A549 (cell line): ENCODE measurements around the gene AP5S1. TPM values are rescaled to one million over a fixed set of nuclear protein-coding genes. Genes with fewer than 3 reads are reported as not detected.

ENCODE experiments used
- ATAC-seq, 2 experiments: fragments of 200-7000 bp in 1 of 2; fragments of >200 bp in 1 of 2; cut with Nextera tagmentation in 1 of 2; cut with Tn5 transposase in 1 of 2; 3 replicates each; pipeline versions ENCODE4 v1.8.0 to v1.9.1; 2018 to 2020; ENCODE audit warnings: mild to moderate bottlenecking in 1 of 2, moderate library complexity in 1 of 2
- CTCF ChIA-PET: fragments of 300-600 bp; sonication (Branson Sonifier 250); formaldehyde crosslinking; extraction: SDS; loops from one replicate; lab custom pipeline; 2021; ENCODE audit warnings: antibody characterized with exemption, inconsistent platforms; lab: Yijun Ruan, JAX
- POLR2A ChIA-PET: fragments of 350-600 bp; formaldehyde crosslinking; extraction: SDS; loops from one replicate; lab custom pipeline; 2021; ENCODE audit warnings: antibody characterized with exemption, inconsistent platforms; lab: Yijun Ruan, JAX
- DNase-seq, 2 experiments: peaks; one replicate each; pipeline versions ENCODE4 v3.0.0 to v3.0.0-alpha.2; 2011 to 2016; ENCODE audit warnings: low read depth in 1 of 2, low spot score in 1 of 2
- FAIRE-seq: peaks from 2 replicates; lab custom pipeline; 2011; peaks lifted over from hg19 to GRCh38; lab: Jason Lieb, UNC
- H3K27ac ChIP-seq, 2 experiments: fragments of >200 bp; sonication (Bioruptor Twin); formaldehyde crosslinking; 3 replicates each; pipeline ENCODE4 v1.5.1; 2016 to 2017
- H3K4me1 ChIP-seq: fragments of >200 bp; sonication (Bioruptor Twin); formaldehyde crosslinking; 3 replicates; pipeline ENCODE4 v1.6.1; 2016
- H3K4me2 ChIP-seq: fragments of >200 bp; sonication (Bioruptor Twin); formaldehyde crosslinking; 3 replicates; pipeline ENCODE4 v1.6.1; 2016
- H3K4me3 ChIP-seq: fragments of >200 bp; sonication (Bioruptor Twin); formaldehyde crosslinking; 3 replicates; pipeline ENCODE4 v1.5.1; 2016
- H3K9me3 ChIP-seq: fragments of >200 bp; sonication (Bioruptor Twin); formaldehyde crosslinking; 3 replicates; pipeline ENCODE4 v1.6.1; 2016
- CBX2 ChIP-seq: fragments of 200-600 bp; sonication (generic); IDR thresholded peaks from 2 replicates; pipeline ENCODE4 v1.6.1; 2016; ENCODE audit warnings: low read depth, mild to moderate bottlenecking, borderline replicate concordance
- CBX8 ChIP-seq: fragments of 200-600 bp; sonication (generic); IDR thresholded peaks from 2 replicates; pipeline ENCODE4 v1.6.1; 2016
- CHD4 ChIP-seq: fragments of 200-600 bp; sonication (generic); IDR thresholded peaks from 2 replicates; pipeline ENCODE4 v1.6.1; 2016; ENCODE audit warnings: antibody characterized with exemption, mild to moderate bottlenecking, borderline replicate concordance
- EHMT2 ChIP-seq: fragments of 200-600 bp; sonication (generic); IDR thresholded peaks from 2 replicates; pipeline ENCODE4 v1.6.1; 2016; ENCODE audit warnings: antibody characterized with exemption, low read depth, mild to moderate bottlenecking, moderate library complexity
- FOSL2 ChIP-seq, 2 experiments: fragments of 450-650 bp in 1 of 2; fragments of >200 bp in 1 of 2; sonication (Bioruptor Twin) in 1 of 2; formaldehyde crosslinking; IDR thresholded peaks; 2 replicates each; pipeline versions ENCODE4 v1.5.0 to v1.6.1; 2016 to 2020; ENCODE audit warnings: mild to moderate bottlenecking in 1 of 2, moderate library complexity in 1 of 2
- FOXS1 ChIP-seq: fragments of 250-450 bp; sonication (Bioruptor Pico); IDR thresholded peaks from 2 replicates; pipeline ENCODE4 v1.5.0; 2020; ENCODE audit warnings: mild to moderate bottlenecking, moderate library complexity
- GATA3 ChIP-seq: IDR thresholded peaks from 2 replicates; pipeline ENCODE4 v1.6.1; 2012; ENCODE audit warnings: borderline replicate concordance
- HOXB13 ChIP-seq: fragments of 250-450 bp; sonication (Bioruptor Pico); IDR thresholded peaks from 2 replicates; pipeline ENCODE4 v1.5.0; 2020; ENCODE audit warnings: low read depth, mild to moderate bottlenecking, moderate library complexity
- JUN ChIP-seq, 2 experiments: fragments of >200 bp; sonication (Bioruptor Twin); formaldehyde crosslinking; IDR thresholded peaks; 2 replicates in 1 of 2; 3 replicates in 1 of 2; pipeline ENCODE4 v1.6.1; 2016 to 2017
- JUNB ChIP-seq: fragments of >200 bp; sonication (Bioruptor Twin); formaldehyde crosslinking; IDR thresholded peaks from 2 replicates; pipeline ENCODE4 v1.6.1; 2016
- KDM5A ChIP-seq: fragments of 200-600 bp; sonication (generic); IDR thresholded peaks from 2 replicates; pipeline ENCODE4 v1.6.1; 2016; ENCODE audit warnings: antibody characterized with exemption, mild to moderate bottlenecking
- MAFK ChIP-seq: fragments of 450-650 bp; IDR thresholded peaks from 2 replicates; pipeline ENCODE4 v1.6.1; 2014; ENCODE audit not compliant: partially characterized antibody
- RAD21 ChIP-seq, 2 experiments: fragments of >200 bp in 1 of 2; sonication (Bioruptor Twin) in 1 of 2; formaldehyde crosslinking in 1 of 2; IDR thresholded peaks in 1 of 2; conservative IDR thresholded peaks in 1 of 2; 2 replicates in 1 of 2; 3 replicates in 1 of 2; pipeline ENCODE4 v1.6.1; 2012 to 2018; ENCODE audit warnings: inconsistent platforms in 1 of 2
- RFX5 ChIP-seq: fragments of 450-650 bp; IDR thresholded peaks from 2 replicates; pipeline ENCODE4 v1.7.1; 2014; ENCODE audit warnings: antibody characterized with exemption, mild to moderate bottlenecking, moderate library complexity
- RNF2 ChIP-seq: fragments of 200-600 bp; sonication (generic); IDR thresholded peaks from 2 replicates; pipeline ENCODE4 v1.6.1; 2016; ENCODE audit warnings: low read depth, mild to moderate bottlenecking, antibody characterized with exemption, moderate library complexity, borderline replicate concordance
- TFCP2L1 ChIP-seq: fragments of 250-450 bp; sonication (Bioruptor Pico); IDR thresholded peaks from 2 replicates; pipeline ENCODE4 v1.5.0; 2021; ENCODE audit warnings: mild to moderate bottlenecking
- ZFP36 ChIP-seq: fragments of 450-650 bp; IDR thresholded peaks from 2 replicates; pipeline ENCODE4 v1.6.1; 2014; ENCODE audit warnings: borderline replicate concordance; ENCODE audit not compliant: partially characterized antibody
- ZSCAN20 ChIP-seq: fragments of 250-450 bp; sonication (Bioruptor Pico); IDR thresholded peaks from 2 replicates; pipeline ENCODE4 v1.8.0; 2022; ENCODE audit warnings: mild to moderate bottlenecking, moderate library complexity
- WGBS: methylation state at CpG from one replicate; pipeline ENCODE4 v1.1.6; 2017; ENCODE audit errors: missing lambda C conversion rate; 5-methylcytosine and 5-hydroxymethylcytosine counted together
- polyA plus RNA-seq, 4 experiments: library from polyadenylated mRNA; depleted of rRNA in 3 of 4; stranded (reverse); fragments of >200 nt; fragmentation: RNase III in 1 of 4; extraction: RNeasy Plus Mini Kit Qiagen cat#74134 plus additional on column Dnase treatment in 1 of 4; gene quantifications; 2 replicates in 3 of 4; 3 replicates in 1 of 4; pipeline ENCODE4 v1.2.3, GENCODE V29; 2011 to 2017
- TF ChIP-seq, protein P1 (sequence below): IDR thresholded peaks from 2 replicates; pipeline ENCODE4 v1.6.1; 2012
- TF ChIP-seq, protein P2 (sequence below): fragments of 250-450 bp; sonication (Bioruptor Pico); IDR thresholded peaks from 2 replicates; pipeline ENCODE4 v1.5.0; 2020; ENCODE audit warnings: low read depth, mild to moderate bottlenecking, moderate library complexity
- TF ChIP-seq, protein P3 (sequence below): fragments of >200 bp; sonication (Bioruptor Twin); formaldehyde crosslinking; IDR thresholded peaks from 3 replicates; pipeline ENCODE4 v1.6.1; 2016
- TF ChIP-seq, protein P4 (sequence below): IDR thresholded peaks from 2 replicates; pipeline ENCODE4 v1.6.1; 2012; ENCODE audit warnings: low read depth, borderline replicate concordance
- TF ChIP-seq, protein P5 (sequence below): IDR thresholded peaks from 2 replicates; pipeline ENCODE4 v1.6.1; 2012
- TF ChIP-seq, protein P6 (sequence below): fragments of 150-350 bp; IDR thresholded peaks from 2 replicates; pipeline ENCODE4 v1.6.1; 2014; ENCODE audit warnings: low read depth, mild to moderate bottlenecking, low read length

AP5S1 gene
- polyA plus RNA-seq, 2 of the 4 experiments (the other 2 are of a cell fraction) = 10.2 to 19.9 TPM

DNA sequence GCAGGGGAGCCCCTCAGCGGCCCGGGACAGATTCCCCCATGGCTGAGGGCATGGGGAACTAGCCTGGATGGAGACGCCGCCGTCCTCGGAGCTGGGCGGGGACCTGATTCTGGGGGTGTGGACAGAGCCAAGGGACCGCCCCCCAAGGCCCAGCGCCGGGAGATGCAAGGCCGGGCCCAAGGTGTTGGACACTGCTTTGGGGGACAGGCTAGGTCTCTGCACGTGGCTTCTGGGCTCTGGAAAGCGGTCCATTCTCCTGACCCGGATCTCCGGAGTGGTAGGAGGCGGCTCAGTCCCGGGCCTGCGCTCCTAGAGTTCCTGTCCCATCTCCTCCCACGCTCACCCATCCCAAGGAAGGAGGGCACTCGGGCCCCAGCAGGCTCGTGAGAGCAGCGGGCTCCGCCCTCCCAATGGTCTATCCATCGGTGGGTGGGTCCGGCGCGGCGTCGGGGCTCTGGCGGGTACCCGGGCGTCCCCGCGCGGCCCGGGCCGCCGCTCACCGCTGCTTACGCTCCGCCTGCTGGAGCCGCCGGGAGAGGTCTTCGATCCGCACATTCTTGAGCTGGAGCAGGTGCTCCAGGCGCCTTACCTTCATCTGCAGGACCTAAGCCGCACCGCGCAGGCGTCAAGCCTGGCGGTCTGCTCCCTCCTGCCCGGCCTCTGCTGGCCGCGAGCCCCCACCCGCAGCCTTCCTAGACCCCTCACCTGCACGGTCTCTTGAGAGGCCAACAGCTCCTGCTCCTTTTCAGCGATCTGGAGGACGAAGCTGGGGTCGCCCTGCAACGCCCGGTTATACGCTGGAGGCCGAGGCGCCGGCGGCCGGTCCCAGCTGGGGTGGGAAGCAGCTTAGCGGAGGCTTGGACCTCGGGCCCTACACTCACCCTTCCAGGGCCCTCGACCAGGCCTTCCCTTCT is 42.4 kb upstream of the AP5S1 start (continued):
- TF ChIP-seq, protein P1, sequence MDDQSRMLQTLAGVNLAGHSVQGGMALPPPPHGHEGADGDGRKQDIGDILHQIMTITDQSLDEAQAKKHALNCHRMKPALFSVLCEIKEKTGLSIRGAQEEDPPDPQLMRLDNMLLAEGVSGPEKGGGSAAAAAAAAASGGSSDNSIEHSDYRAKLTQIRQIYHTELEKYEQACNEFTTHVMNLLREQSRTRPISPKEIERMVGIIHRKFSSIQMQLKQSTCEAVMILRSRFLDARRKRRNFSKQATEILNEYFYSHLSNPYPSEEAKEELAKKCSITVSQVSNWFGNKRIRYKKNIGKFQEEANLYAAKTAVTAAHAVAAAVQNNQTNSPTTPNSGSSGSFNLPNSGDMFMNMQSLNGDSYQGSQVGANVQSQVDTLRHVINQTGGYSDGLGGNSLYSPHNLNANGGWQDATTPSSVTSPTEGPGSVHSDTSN = no peak
- TF ChIP-seq CBX8 (no peak), FOSL2 (IDR thresholded peaks at IDR 0.05) (no peak), FOSL2 (CRISPR knock-in tag; IDR thresholded peaks at IDR 0.05) (no peak), EHMT2 (no peak), GATA3 (no peak)
- TF ChIP-seq, protein P2, sequence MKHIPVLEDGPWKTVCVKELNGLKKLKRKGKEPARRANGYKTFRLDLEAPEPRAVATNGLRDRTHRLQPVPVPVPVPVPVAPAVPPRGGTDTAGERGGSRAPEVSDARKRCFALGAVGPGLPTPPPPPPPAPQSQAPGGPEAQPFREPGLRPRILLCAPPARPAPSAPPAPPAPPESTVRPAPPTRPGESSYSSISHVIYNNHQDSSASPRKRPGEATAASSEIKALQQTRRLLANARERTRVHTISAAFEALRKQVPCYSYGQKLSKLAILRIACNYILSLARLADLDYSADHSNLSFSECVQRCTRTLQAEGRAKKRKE (CRISPR knock-in tag) = no peak

DNA sequence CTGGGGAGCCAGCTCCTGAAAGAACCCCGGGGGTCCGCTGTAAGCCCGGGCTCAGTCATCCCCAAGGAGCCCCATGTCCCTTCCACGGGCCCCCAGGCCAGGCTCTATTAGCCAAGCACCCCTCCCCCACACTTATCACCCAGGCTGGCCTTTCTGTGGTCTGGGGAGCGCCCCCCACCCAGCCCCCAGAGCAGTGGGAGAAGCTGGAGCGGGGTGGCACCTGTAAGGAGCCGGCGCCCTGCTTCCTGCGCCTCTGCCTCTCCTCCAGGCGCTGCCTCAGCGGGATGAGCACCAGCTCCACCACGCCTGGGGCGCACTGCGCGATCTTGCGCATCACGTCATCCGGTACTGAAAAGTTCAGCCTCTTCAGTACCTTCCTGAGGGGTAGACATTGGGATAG is 41.4 kb upstream of the AP5S1 start:
- ChIA-PET POLR2A (interaction anchor here (0.7 to 2.4 kb wide), 3 partner anchors 11 to 34 kb away, joined by 3 to 27 read pairs (median 3); partner anchors contain the start of gene ADISSP), CTCF (interaction anchor here (1.0 to 56.5 kb wide), 9 partner anchors 8 to 107 kb away, joined by 3 to 1634 read pairs (median 7); partner anchors contain the start of genes ADISSP, CENPB and HSPA12B)
- WGBS = 83% methylated on average over 17 of the region's 18 CpGs
- H3K4me1 ChIP-seq = peaks cover 11% of the 10 kb centered on the region
- no peak overlapping the region for H3K4me3 ChIP-seq
- no peak for DNase-seq
- H3K27ac ChIP-seq = no peak overlapping the region
- ATAC-seq = no peak
- H3K4me2 ChIP-seq = no peak overlapping the region; the same call in 2 of the 3 replicates
- no peak for FAIRE-seq
- TF ChIP-seq MAFK (no peak), CHD4 (no peak), CBX2 (no peak), ZSCAN20 (CRISPR knock-in tag) (no peak), TFCP2L1 (CRISPR knock-in tag) (no peak), JUNB (no peak), RFX5 (no peak)
- TF ChIP-seq, protein P3, sequence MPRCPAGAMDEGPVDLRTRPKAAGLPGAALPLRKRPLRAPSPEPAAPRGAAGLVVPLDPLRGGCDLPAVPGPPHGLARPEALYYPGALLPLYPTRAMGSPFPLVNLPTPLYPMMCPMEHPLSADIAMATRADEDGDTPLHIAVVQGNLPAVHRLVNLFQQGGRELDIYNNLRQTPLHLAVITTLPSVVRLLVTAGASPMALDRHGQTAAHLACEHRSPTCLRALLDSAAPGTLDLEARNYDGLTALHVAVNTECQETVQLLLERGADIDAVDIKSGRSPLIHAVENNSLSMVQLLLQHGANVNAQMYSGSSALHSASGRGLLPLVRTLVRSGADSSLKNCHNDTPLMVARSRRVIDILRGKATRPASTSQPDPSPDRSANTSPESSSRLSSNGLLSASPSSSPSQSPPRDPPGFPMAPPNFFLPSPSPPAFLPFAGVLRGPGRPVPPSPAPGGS = no peak
- TF ChIP-seq, protein P2 (CRISPR knock-in tag) = no peak
- H3K9me3 ChIP-seq = no peaks in the 10 kb centered on the region

DNA sequence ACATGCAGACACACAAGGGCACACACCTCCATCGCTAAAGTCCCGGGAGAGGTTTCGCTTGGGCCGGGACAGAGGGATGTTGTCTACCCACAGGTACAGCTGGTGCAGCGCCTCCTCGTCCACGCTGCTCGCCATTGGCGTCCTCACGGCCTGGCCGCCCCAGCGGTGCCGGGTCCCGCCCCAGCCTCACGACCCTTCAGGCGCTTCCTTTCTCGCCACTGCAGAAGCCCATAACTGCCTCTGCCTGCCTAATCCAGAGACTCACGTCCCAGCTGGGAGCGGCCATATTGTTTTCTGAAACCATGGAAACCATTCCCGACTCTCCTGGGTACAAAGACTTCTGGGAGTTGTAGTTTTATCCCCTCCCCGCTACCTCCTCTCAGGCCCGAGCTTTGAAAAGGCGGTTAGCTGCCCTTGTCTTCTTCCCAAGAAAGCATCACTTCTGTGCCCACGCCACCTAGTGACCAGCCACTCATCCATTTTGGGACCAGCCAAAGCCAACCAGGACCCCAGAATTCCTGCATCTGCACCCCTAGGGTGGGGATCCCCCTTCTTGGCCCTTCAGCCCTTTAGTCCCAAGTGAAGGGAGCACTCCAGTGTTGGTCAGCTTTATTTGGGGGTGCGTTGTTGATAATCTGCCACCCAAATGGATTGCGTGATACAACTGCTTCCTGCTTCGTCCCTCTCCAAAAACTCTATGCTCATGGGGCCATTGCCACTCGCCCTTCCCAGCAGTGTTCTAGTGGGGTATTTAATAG is 39.0 kb upstream of the AP5S1 start, which contains the start of gene SPEF1:
Gene SPEF1 (minus strand): TSS at position 296 of the 758 bp plus-strand sequence. CDS start 161 bp downstream, at position 135.
- CTCF ChIA-PET = interaction anchor here (0.6 to 56.5 kb wide), 22 partner anchors 14 to 291 kb away, joined by 3 to 1634 read pairs (median 4); partner anchors contain the start of genes ADAM33, ADISSP, CDC25B and HSPA12B
- Histone ChIP-seq H3K4me3 (peak within 1 kb of the TSS; percentile 47), H3K4me1 (peaks cover 28% of the 10 kb centered on the region), H3K9me3 (no peaks in the 10 kb centered on the region), H3K27ac (peak within 1 kb of the TSS in 1 of 2 experiments; percentile 23; a peak in 1 of 6 replicates), H3K4me2 (peak within 1 kb of the TSS; percentile 94)
- peak; percentile 100 for FAIRE-seq
- POLR2A ChIA-PET = interaction anchor here (0.7 to 2.1 kb wide), 10 partner anchors 13 to 218 kb away, joined by 3 to 26 read pairs (median 4); partner anchors contain the start of genes ADISSP, AP5S1 and CDC25B
- ATAC-seq = peak; percentile 67 to 83
- peak; percentile 97 to 100 for DNase-seq
- WGBS = 12% methylated on average over 28 of the region's 28 CpGs
- TF ChIP-seq RAD21 (conservative IDR thresholded peaks at IDR 0.05 in 1 of 2, IDR thresholded peaks at IDR 0.05 in 1 of 2) (peak; percentile 66 to 70), ZSCAN20 (CRISPR knock-in tag) (no peak), FOXS1 (no peak), HOXB13 (CRISPR knock-in tag) (0 out of 2 replicates have a peak, but pooled peaks have one; percentile 17), RFX5 (no peak), JUN (IDR thresholded peaks at IDR 0.05) (peak in 1 of 2 experiments; percentile 65; a peak in 2 of 5 replicates), ZFP36 (no peak), KDM5A (0 out of 2 replicates have a peak, but pooled peaks have one; percentile 31), RNF2 (no peak)
- TF ChIP-seq, protein P4, sequence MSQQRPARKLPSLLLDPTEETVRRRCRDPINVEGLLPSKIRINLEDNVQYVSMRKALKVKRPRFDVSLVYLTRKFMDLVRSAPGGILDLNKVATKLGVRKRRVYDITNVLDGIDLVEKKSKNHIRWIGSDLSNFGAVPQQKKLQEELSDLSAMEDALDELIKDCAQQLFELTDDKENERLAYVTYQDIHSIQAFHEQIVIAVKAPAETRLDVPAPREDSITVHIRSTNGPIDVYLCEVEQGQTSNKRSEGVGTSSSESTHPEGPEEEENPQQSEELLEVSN = no peak
- TF ChIP-seq, protein P5, sequence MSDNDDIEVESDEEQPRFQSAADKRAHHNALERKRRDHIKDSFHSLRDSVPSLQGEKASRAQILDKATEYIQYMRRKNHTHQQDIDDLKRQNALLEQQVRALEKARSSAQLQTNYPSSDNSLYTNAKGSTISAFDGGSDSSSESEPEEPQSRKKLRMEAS = peak; percentile 45; the same call in 1 of the 2 replicates
- TF ChIP-seq, protein P6, sequence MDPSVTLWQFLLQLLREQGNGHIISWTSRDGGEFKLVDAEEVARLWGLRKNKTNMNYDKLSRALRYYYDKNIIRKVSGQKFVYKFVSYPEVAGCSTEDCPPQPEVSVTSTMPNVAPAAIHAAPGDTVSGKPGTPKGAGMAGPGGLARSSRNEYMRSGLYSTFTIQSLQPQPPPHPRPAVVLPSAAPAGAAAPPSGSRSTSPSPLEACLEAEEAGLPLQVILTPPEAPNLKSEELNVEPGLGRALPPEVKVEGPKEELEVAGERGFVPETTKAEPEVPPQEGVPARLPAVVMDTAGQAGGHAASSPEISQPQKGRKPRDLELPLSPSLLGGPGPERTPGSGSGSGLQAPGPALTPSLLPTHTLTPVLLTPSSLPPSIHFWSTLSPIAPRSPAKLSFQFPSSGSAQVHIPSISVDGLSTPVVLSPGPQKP = no peak
